DOHH2 (cell line): ENCODE measurements around the gene ZBTB7C.

Experiments
- H3F3A ChIP-seq: fragments of 200-600 bp; sonication (generic), shearing (Covaris generic); 2 replicates; pipeline ENCODE4 v1.6.0; 2016; ENCODE audit warnings: antibody characterized with exemption, mild to moderate bottlenecking; ENCODE audit not compliant: control insufficient read depth, insufficient read depth
- H3K27ac ChIP-seq: fragments of 200-600 bp; sonication (generic); 2 replicates; pipeline ENCODE4 v1.5.1; 2014; ENCODE audit warnings: low read depth, mild to moderate bottlenecking, low read length, moderate library complexity
- H3K27me3 ChIP-seq: fragments of 200-600 bp; sonication (generic); 2 replicates; pipeline ENCODE4 v1.6.1; 2014; ENCODE audit warnings: mild to moderate bottlenecking, low read length, mixed read lengths; ENCODE audit not compliant: control insufficient read depth
- H3K36me3 ChIP-seq: fragments of 200-600 bp; sonication (generic); 2 replicates; pipeline ENCODE4 v1.6.1; 2014; ENCODE audit warnings: mild to moderate bottlenecking, low read length, moderate library complexity, mixed read lengths; ENCODE audit not compliant: control insufficient read depth
- H3K4me1 ChIP-seq: fragments of 200-600 bp; sonication (generic); 2 replicates; pipeline ENCODE4 v1.6.1; 2014; ENCODE audit warnings: mild to moderate bottlenecking, low read length, mixed read lengths; ENCODE audit not compliant: control insufficient read depth
- H3K4me2 ChIP-seq: fragments of 200-600 bp; sonication (generic); 2 replicates; pipeline ENCODE4 v1.6.0; 2014; ENCODE audit warnings: mild to moderate bottlenecking, low read length, moderate library complexity
- H3K4me3 ChIP-seq: fragments of 200-600 bp; sonication (generic); 2 replicates; pipeline ENCODE4 v1.5.1; 2014; ENCODE audit warnings: mild to moderate bottlenecking, low read length, mixed read lengths
- H3K79me2 ChIP-seq: fragments of 200-600 bp; sonication (generic); 2 replicates; pipeline ENCODE4 v1.6.1; 2014; ENCODE audit warnings: mild to moderate bottlenecking, low read length, mixed read lengths; ENCODE audit not compliant: control insufficient read depth
- H3K9me2 ChIP-seq: fragments of 200-600 bp; sonication (generic); replicated peaks from 2 replicates; pipeline ENCODE4 v1.6.1; 2014; ENCODE audit warnings: mild to moderate bottlenecking, low read length, mixed read lengths; ENCODE audit not compliant: control insufficient read depth
- H3K9me3 ChIP-seq: fragments of 200-600 bp; sonication (generic); 2 replicates; pipeline ENCODE4 v1.6.1; 2014; ENCODE audit warnings: antibody characterized with exemption, low read length, mixed read lengths; ENCODE audit not compliant: control insufficient read depth, insufficient read depth
- H4K20me1 ChIP-seq: fragments of 200-600 bp; sonication (generic); 2 replicates; pipeline ENCODE4 v1.6.0; 2014; ENCODE audit warnings: low read depth, mild to moderate bottlenecking, antibody characterized with exemption, low read length, moderate library complexity; ENCODE audit not compliant: control insufficient read depth, insufficient read depth
- CTCF ChIP-seq: fragments of 200-600 bp; sonication (generic); IDR thresholded peaks from one replicate; pipeline ENCODE4 v1.5.1; 2014; ENCODE audit warnings: antibody characterized with exemption, mild to moderate bottlenecking, low read depth, low read length; ENCODE audit not compliant: poor library complexity, severe bottlenecking
- EZH2phosphoT487 ChIP-seq: fragments of 200-600 bp; sonication (generic); IDR thresholded peaks from 2 replicates; pipeline ENCODE4 v1.6.1; 2017; ENCODE audit warnings: borderline replicate concordance, mild to moderate bottlenecking, antibody characterized with exemption, low read length, moderate library complexity, mixed read lengths

The ZBTB7C gene

GRCh38 chr18:48037481-48038271 is 371.5 kb downstream of the ZBTB7C start:
- Histone ChIP-seq H3K4me3 (no peak overlapping the region), H3K79me2 (no peaks in the 10 kb centered on the region), H4K20me1 (no peaks in the 10 kb centered on the region), H3K9me3 (no peaks in the 10 kb centered on the region), H3K27ac (no peak overlapping the region), H3F3A (no peaks in the 10 kb centered on the region), H3K4me2 (no peak overlapping the region), H3K36me3 (no peaks in the 10 kb centered on the region), H3K9me2 (no peaks in the 10 kb centered on the region), H3K27me3 (no peaks in the 10 kb centered on the region; the same call in 1 of the 2 replicates), H3K4me1 (no peaks in the 10 kb centered on the region)
- no peak for TF ChIP-seq EZH2phosphoT487
- no peak for TF ChIP-seq CTCF

- no peaks in the 10 kb centered on the region for H3K9me3 ChIP-seq
- TF ChIP-seq EZH2phosphoT487: no peak
- TF ChIP-seq CTCF: no peak
These were observed 372.4 kb downstream of the ZBTB7C start for GRCh38 chr18:48036641-48037421.

GRCh38 chr18:48036226-48036625 is 373.0 kb downstream of the ZBTB7C start:
- H3K9me3 ChIP-seq: no peaks in the 10 kb centered on the region
- no peak for TF ChIP-seq EZH2phosphoT487
- TF ChIP-seq CTCF: no peak
- H3F3A ChIP-seq: no peaks in the 10 kb centered on the region
- H3K9me2 ChIP-seq: no peaks in the 10 kb centered on the region
- no peaks in the 10 kb centered on the region for H4K20me1 ChIP-seq
- no peak overlapping the region for H3K4me2 ChIP-seq
- H3K4me1 ChIP-seq: no peaks in the 10 kb centered on the region
- H3K4me3 ChIP-seq: no peak overlapping the region
- H3K36me3 ChIP-seq: no peaks in the 10 kb centered on the region
- H3K79me2 ChIP-seq: no peaks in the 10 kb centered on the region
- H3K27ac ChIP-seq: no peak overlapping the region
- no peaks in the 10 kb centered on the region; the same call in 1 of the 2 replicates for H3K27me3 ChIP-seq

More at GRCh38 chr18:48036641-48037421, 372.4 kb downstream of the ZBTB7C start:
- Histone ChIP-seq H3K27ac (no peak overlapping the region), H3K79me2 (no peaks in the 10 kb centered on the region), H3K4me2 (no peak overlapping the region), H4K20me1 (no peaks in the 10 kb centered on the region), H3K4me1 (no peaks in the 10 kb centered on the region), H3K27me3 (no peaks in the 10 kb centered on the region; the same call in 1 of the 2 replicates), H3K9me2 (no peaks in the 10 kb centered on the region), H3K4me3 (no peak overlapping the region), H3F3A (no peaks in the 10 kb centered on the region), H3K36me3 (no peaks in the 10 kb centered on the region)
